Measurements from ENCODE around the gene ATF6. TPM values are rescaled to one million over a fixed set of nuclear protein-coding genes. Genes with fewer than 3 reads are reported as not detected.

Gene ATF6
- total and polyA plus RNA-seq, 9 of the 15 experiments (the other 6 are each of a cell fraction or from before 2014, with no cell fraction given): 11.7 to 32.4 (median 20.4) TPM

- TF ChIP-seq AFF1 (IDR thresholded peaks at IDR 0.05; ENCODE audit: low read depth in 1 of 2, partially characterized antibody in 2 of 2) (peak; percentile 71 to 81), CBFB (CRISPR knock-in tag; IDR thresholded peaks at IDR 0.05) (no peak), CUX1 (CRISPR knock-in tag; IDR thresholded peaks at IDR 0.05) (no peak), COPS2 (conservative IDR thresholded peaks at IDR 0.05) (no peak), CGGBP1 (CRISPR knock-in tag; IDR thresholded peaks at IDR 0.05) (no peak), ZNF224 (CRISPR knock-in tag; IDR thresholded peaks at IDR 0.05) (no peak), CHD4 (IDR thresholded peaks at IDR 0.05; ENCODE audit: insufficient read depth, insufficient replicate concordance, low read depth, low read length, poor library complexity, severe bottlenecking) (no peak), CEBPZ (IDR thresholded peaks at IDR 0.05; ENCODE audit: borderline replicate concordance, low read depth, low read length) (no peak), ZFPM2 (CRISPR knock-in tag; IDR thresholded peaks at IDR 0.05) (no peak), KLF1 (tag; IDR thresholded peaks at IDR 0.05) (no peak), ZFX (CRISPR knock-in tag; IDR thresholded peaks at IDR 0.05) (peak; percentile 73)
These were observed at the start of gene ATF6 (continued) for GRCh38 chr1:161766102-161766981.
